ENCODE measurements around the gene THAP3. TPM values are rescaled to one million over a fixed set of nuclear protein-coding genes. Genes with fewer than 3 reads are reported as not detected.

Gene THAP3
- total RNA-seq, 1 donor from 2014 or later, result 17.1 TPM

- peak; percentile 99 for DNase-seq (ENCODE audit: low spot score)
Observed at GRCh38 chr1:6672558-6672957, 47.9 kb downstream of the THAP3 start.

GRCh38 chr1:6673816-6674398, 49.2 kb downstream of the THAP3 start:
- no peak for DNase-seq (ENCODE audit: low spot score)

- no peak for DNase-seq (ENCODE audit: low spot score)
Observed at GRCh38 chr1:6674771-6675170, 50.1 kb downstream of the THAP3 start.

GRCh38 chr1:6675941-6676340, 51.3 kb downstream of the THAP3 start:
- no peak for DNase-seq (ENCODE audit: low spot score)

Other genes with a start within 250 kb of the THAP3 start
- gene ACOT7, start 231.1 kb upstream of the THAP3 start, total RNA-seq (ENCODE audit: insufficient read depth, low replicate concordance), result 7.5 TPM
- 0.24 TPM for gene HES2, start 204.9 kb upstream of the THAP3 start, total RNA-seq (ENCODE audit: insufficient read depth, low replicate concordance)
- gene ESPN, start 200.1 kb upstream of the THAP3 start, total RNA-seq (ENCODE audit: insufficient read depth, low replicate concordance), result 0.24 TPM
- 21.4 TPM for gene TNFRSF25, start 158.7 kb upstream of the THAP3 start, total RNA-seq (ENCODE audit: insufficient read depth, low replicate concordance)
- gene PLEKHG5, start 133.2 kb upstream of the THAP3 start, total RNA-seq (ENCODE audit: insufficient read depth, low replicate concordance), result 17.1 TPM
- gene NOL9, start 70.4 kb upstream of the THAP3 start, total RNA-seq (ENCODE audit: insufficient read depth, low replicate concordance), result 43.1 TPM
- not detected for gene TAS1R1, start 69.6 kb upstream of the THAP3 start, total RNA-seq (ENCODE audit: insufficient read depth, low replicate concordance)
- gene ZBTB48, start 44.9 kb upstream of the THAP3 start, total RNA-seq (ENCODE audit: insufficient read depth, low replicate concordance), result 24.1 TPM
- 32.3 TPM for gene KLHL21, start 22.0 kb upstream of the THAP3 start, total RNA-seq (ENCODE audit: insufficient read depth, low replicate concordance)
- gene PHF13, start 11.1 kb upstream of the THAP3 start, total RNA-seq (ENCODE audit: insufficient read depth, low replicate concordance), result 20.9 TPM
- 14.4 TPM for gene DNAJC11, start 76.9 kb downstream of the THAP3 start, total RNA-seq (ENCODE audit: insufficient read depth, low replicate concordance)
- gene CAMTA1, start 160.6 kb downstream of the THAP3 start, total RNA-seq (ENCODE audit: insufficient read depth, low replicate concordance), result 29.6 TPM

All from umbilical cord (tissue), 2 donors.